Measurements from ENCODE around the gene SLC4A4. TPM values are rescaled to one million over a fixed set of nuclear protein-coding genes. Genes with fewer than 3 reads are reported as not detected.

SLC4A4 gene
- polyA plus RNA-seq, 1 donor (not counting 4 experiments of a cell fraction or from before 2014, with no cell fraction given): 0.29 TPM

DNA sequence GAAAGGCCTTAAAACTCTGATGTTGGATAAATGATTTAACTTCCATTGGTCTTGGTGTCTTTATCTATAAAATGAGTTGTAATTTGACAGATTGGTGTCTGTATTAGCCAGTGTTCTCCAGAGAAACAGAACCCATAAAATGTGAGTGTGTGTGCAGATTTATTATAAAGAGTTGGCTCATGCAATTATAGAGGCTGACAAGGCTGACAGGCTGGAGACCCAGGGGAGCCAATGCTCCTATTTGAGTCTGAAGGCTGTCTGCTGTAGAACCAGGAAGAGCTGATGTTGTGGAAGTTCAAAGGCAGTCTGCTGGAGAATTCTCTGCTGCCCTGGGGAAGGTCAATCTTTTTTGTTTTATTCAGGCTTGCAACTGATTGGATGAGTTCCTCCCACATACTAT lies 131.7 kb downstream of the SLC4A4 start:
- no peak for DNase-seq (ENCODE audit: low read depth, low spot score)

DNA sequence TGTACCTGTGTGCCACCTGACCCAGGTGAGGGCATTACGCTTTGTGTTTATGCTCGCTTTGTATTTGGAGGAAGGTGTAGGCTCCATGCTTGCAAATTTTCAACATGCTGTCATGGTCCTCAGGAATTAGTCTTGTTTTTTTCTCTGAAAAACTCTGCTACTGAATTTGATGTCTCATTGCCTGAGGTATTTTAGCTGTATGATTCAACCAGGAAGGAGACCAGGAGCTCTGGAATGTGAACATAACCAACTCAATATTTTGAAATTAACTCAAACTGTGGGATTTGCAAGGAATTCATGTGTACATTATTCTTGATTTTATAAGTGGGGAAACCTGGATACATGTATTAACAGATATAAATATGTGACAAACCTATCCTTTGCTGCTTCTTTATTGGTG lies 134.1 kb downstream of the SLC4A4 start:
- no peaks in the 10 kb centered on the region for H3K79me2 ChIP-seq (ENCODE audit: control insufficient read depth, insufficient read depth, low read length)
- no peaks in the 10 kb centered on the region for H3K4me1 ChIP-seq (ENCODE audit: control insufficient read depth, extremely low read depth, insufficient read depth, low read length)
- H3K4me2 ChIP-seq (ENCODE audit: control insufficient read depth, extremely low read depth, insufficient read depth, low read depth, low read length): no peak overlapping the region
- no peak overlapping the region for H3K4me3 ChIP-seq (ENCODE audit: control insufficient read depth in 2 of 3, extremely low read depth in 1 of 3, insufficient read depth in 2 of 3, low read depth in 1 of 3, low read length in 3 of 3)
- DNase-seq (ENCODE audit: low read depth, low spot score) (no peak), FAIRE-seq (no peak)
- H3K9me1 ChIP-seq (ENCODE audit: control insufficient read depth, extremely low read depth, insufficient read depth, low read length): no peaks in the 10 kb centered on the region
- no peak overlapping the region for H2AFZ ChIP-seq (ENCODE audit: control insufficient read depth, low read length)
- no peak overlapping the region for H3K9ac ChIP-seq (ENCODE audit: control insufficient read depth, extremely low read depth, insufficient read depth, low read length)
- no peaks in the 10 kb centered on the region for H3K36me3 ChIP-seq (ENCODE audit: control insufficient read depth in 2 of 2, extremely low read depth in 1 of 2, insufficient read depth in 2 of 2, low read length in 2 of 2)
- no peaks in the 10 kb centered on the region for H4K20me1 ChIP-seq (ENCODE audit: control insufficient read depth, extremely low read depth, insufficient read depth, low read length)
- H3K9me3 ChIP-seq (ENCODE audit: control insufficient read depth, low read depth, low read length): no peaks in the 10 kb centered on the region
- TF ChIP-seq, protein P1, sequence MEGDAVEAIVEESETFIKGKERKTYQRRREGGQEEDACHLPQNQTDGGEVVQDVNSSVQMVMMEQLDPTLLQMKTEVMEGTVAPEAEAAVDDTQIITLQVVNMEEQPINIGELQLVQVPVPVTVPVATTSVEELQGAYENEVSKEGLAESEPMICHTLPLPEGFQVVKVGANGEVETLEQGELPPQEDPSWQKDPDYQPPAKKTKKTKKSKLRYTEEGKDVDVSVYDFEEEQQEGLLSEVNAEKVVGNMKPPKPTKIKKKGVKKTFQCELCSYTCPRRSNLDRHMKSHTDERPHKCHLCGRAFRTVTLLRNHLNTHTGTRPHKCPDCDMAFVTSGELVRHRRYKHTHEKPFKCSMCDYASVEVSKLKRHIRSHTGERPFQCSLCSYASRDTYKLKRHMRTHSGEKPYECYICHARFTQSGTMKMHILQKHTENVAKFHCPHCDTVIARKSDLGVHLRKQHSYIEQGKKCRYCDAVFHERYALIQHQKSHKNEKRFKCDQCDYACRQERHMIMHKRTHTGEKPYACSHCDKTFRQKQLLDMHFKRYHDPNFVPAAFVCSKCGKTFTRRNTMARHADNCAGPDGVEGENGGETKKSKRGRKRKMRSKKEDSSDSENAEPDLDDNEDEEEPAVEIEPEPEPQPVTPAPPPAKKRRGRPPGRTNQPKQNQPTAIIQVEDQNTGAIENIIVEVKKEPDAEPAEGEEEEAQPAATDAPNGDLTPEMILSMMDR (optimal IDR thresholded peaks at IDR 0.05 in 1 of 3, IDR thresholded peaks at IDR 0.05 in 1 of 3, conservative IDR thresholded peaks at IDR 0.05 in 1 of 3; ENCODE audit: extremely low read depth in 1 of 3, insufficient read depth in 2 of 3, low read length in 3 of 3): no peak
- TF ChIP-seq EZH2 (IDR thresholded peaks at IDR 0.05; ENCODE audit: low read length): no peak
- no peak overlapping the region for H3K27ac ChIP-seq (ENCODE audit: control insufficient read depth, insufficient read depth, low read length)
- dilution Hi-C loops (cut with MboI; ENCODE audit: extremely low pct_ligation_motif_present, low sequenced_read_pairs): no loop called here
- H3K27me3 ChIP-seq (ENCODE audit: control insufficient read depth, extremely low read depth, insufficient read depth, low read length): no peaks in the 10 kb centered on the region

More for the DNA sequence above, 131.7 kb downstream of the SLC4A4 start:
- H3K4me2 ChIP-seq (ENCODE audit: control insufficient read depth, extremely low read depth, insufficient read depth, low read depth, low read length): no peak overlapping the region
- no peak overlapping the region for H3K27ac ChIP-seq (ENCODE audit: control insufficient read depth, insufficient read depth, low read length)
- no peaks in the 10 kb centered on the region for H3K79me2 ChIP-seq (ENCODE audit: control insufficient read depth, insufficient read depth, low read length)
- H3K9me1 ChIP-seq (ENCODE audit: control insufficient read depth, extremely low read depth, insufficient read depth, low read length): no peaks in the 10 kb centered on the region
- no peak for TF ChIP-seq EZH2 (IDR thresholded peaks at IDR 0.05; ENCODE audit: low read length)
- TF ChIP-seq, protein P1 (optimal IDR thresholded peaks at IDR 0.05 in 1 of 3, IDR thresholded peaks at IDR 0.05 in 1 of 3, conservative IDR thresholded peaks at IDR 0.05 in 1 of 3; ENCODE audit: extremely low read depth in 1 of 3, insufficient read depth in 2 of 3, low read length in 3 of 3): no peak
- H3K27me3 ChIP-seq (ENCODE audit: control insufficient read depth, extremely low read depth, insufficient read depth, low read length): no peaks in the 10 kb centered on the region
- H3K9me3 ChIP-seq (ENCODE audit: control insufficient read depth, low read depth, low read length): no peaks in the 10 kb centered on the region
- H3K36me3 ChIP-seq (ENCODE audit: control insufficient read depth in 2 of 2, extremely low read depth in 1 of 2, insufficient read depth in 2 of 2, low read length in 2 of 2): no peaks in the 10 kb centered on the region
- dilution Hi-C loops (cut with MboI; ENCODE audit: extremely low pct_ligation_motif_present, low sequenced_read_pairs): no loop called here
- H3K4me3 ChIP-seq (ENCODE audit: control insufficient read depth in 2 of 3, extremely low read depth in 1 of 3, insufficient read depth in 2 of 3, low read depth in 1 of 3, low read length in 3 of 3): no peak overlapping the region
- H2AFZ ChIP-seq (ENCODE audit: control insufficient read depth, low read length): no peak overlapping the region
- H3K9ac ChIP-seq (ENCODE audit: control insufficient read depth, extremely low read depth, insufficient read depth, low read length): no peak overlapping the region
- FAIRE-seq: no peak
- H3K4me1 ChIP-seq (ENCODE audit: control insufficient read depth, extremely low read depth, insufficient read depth, low read length): no peaks in the 10 kb centered on the region
- no peaks in the 10 kb centered on the region for H4K20me1 ChIP-seq (ENCODE audit: control insufficient read depth, extremely low read depth, insufficient read depth, low read length)
